ENCODE data around the gene SLC25A22.

GRCh38 chr11:746289-747157 is 51.6 kb downstream of the SLC25A22 start:
- TF ChIP-seq CTCF (conservative IDR thresholded peaks at IDR 0.05 in 1 of 2, IDR thresholded peaks at IDR 0.05 in 1 of 2; ENCODE audit: low read depth in 1 of 2, low read length in 2 of 2): no peak
- no peak for TF ChIP-seq EZH2 (IDR thresholded peaks at IDR 0.05; ENCODE audit: low read length, missing control alignments)
